Measurements from ENCODE around the gene GNAQ.

Gene GNAQ

GRCh38 chr9:77943057-77943456 is 88.6 kb downstream of the GNAQ start:
- DNase-seq (ENCODE audit: low spot score), result no peak

GRCh38 chr9:77939149-77939668 is 92.4 kb downstream of the GNAQ start:
- DNase-seq (ENCODE audit: low spot score), result no peak

- DNase-seq (ENCODE audit: low spot score), result no peak
Measured at GRCh38 chr9:77938163-77938562, 93.4 kb downstream of the GNAQ start.

GRCh38 chr9:77935974-77936373 is 95.6 kb downstream of the GNAQ start:
- DNase-seq (ENCODE audit: low spot score), result no peak

GRCh38 chr9:77935211-77935610 is 96.4 kb downstream of the GNAQ start:
- no peak for DNase-seq (ENCODE audit: low spot score)

- no peak for DNase-seq (ENCODE audit: low spot score)
Measured at GRCh38 chr9:77933976-77934375, 97.6 kb downstream of the GNAQ start.

- DNase-seq (ENCODE audit: low spot score), result no peak
Measured at GRCh38 chr9:77933019-77933418, 98.6 kb downstream of the GNAQ start.

GRCh38 chr9:77929942-77930341 is 101.7 kb downstream of the GNAQ start:
- DNase-seq (ENCODE audit: low spot score), result no peak

GRCh38 chr9:77927265-77927664 is 104.3 kb downstream of the GNAQ start:
- peak; percentile 54 for DNase-seq (ENCODE audit: low spot score)

GRCh38 chr9:77926371-77926878 is 105.2 kb downstream of the GNAQ start:
- peak; percentile 65 for DNase-seq (ENCODE audit: low spot score)

- no peak for DNase-seq (ENCODE audit: low spot score)
Measured at GRCh38 chr9:77922591-77922990, 109.0 kb downstream of the GNAQ start.

- DNase-seq (ENCODE audit: low spot score), result no peak
Measured at GRCh38 chr9:77917800-77918199, 113.8 kb downstream of the GNAQ start.

- DNase-seq (ENCODE audit: low spot score), result no peak
Measured at GRCh38 chr9:77916820-77917219, 114.8 kb downstream of the GNAQ start.

GRCh38 chr9:77916410-77916819 is 115.2 kb downstream of the GNAQ start:
- DNase-seq (ENCODE audit: low spot score), result no peak

GRCh38 chr9:77915744-77916143 is 115.9 kb downstream of the GNAQ start:
- DNase-seq (ENCODE audit: low spot score), result no peak

GRCh38 chr9:77912895-77913693 is 118.5 kb downstream of the GNAQ start:
- no peak for DNase-seq (ENCODE audit: low spot score)

- DNase-seq (ENCODE audit: low spot score), result no peak
Measured at GRCh38 chr9:77911928-77912327, 119.7 kb downstream of the GNAQ start.

- peak; percentile 19 for DNase-seq (ENCODE audit: low spot score)
Measured at GRCh38 chr9:77910194-77910621, 121.4 kb downstream of the GNAQ start.

GRCh38 chr9:77909306-77909705 is 122.3 kb downstream of the GNAQ start:
- DNase-seq (ENCODE audit: low spot score), result no peak

- no peak for DNase-seq (ENCODE audit: low spot score)
Measured at GRCh38 chr9:77908293-77908692, 123.3 kb downstream of the GNAQ start.

GRCh38 chr9:77907585-77907984 is 124.0 kb downstream of the GNAQ start:
- DNase-seq (ENCODE audit: low spot score), result no peak

GRCh38 chr9:77906991-77907390 is 124.6 kb downstream of the GNAQ start:
- no peak for DNase-seq (ENCODE audit: low spot score)

- no peak for DNase-seq (ENCODE audit: low spot score)
Measured at GRCh38 chr9:77903666-77904285, 127.8 kb downstream of the GNAQ start.
